Astrocyte (in vitro differentiated cells and primary cell): ENCODE measurements around the gene AXL. TPM values are rescaled to one million over a fixed set of nuclear protein-coding genes. Genes with fewer than 3 reads are reported as not detected.
A peak's percentile ranks its signal among the peaks of the same experiment; 100 is the strongest.

ENCODE experiments used
- DNase-seq: peaks from one replicate; pipeline ENCODE4 v3.0.0-alpha.2; 2010; ENCODE audit warnings: low read depth
- FAIRE-seq: peaks from 2 replicates; lab custom pipeline; 2011; peaks lifted over from hg19 to GRCh38; lab: Jason Lieb, UNC
- H2AFZ ChIP-seq: 2 replicates; pipeline ENCODE4 v1.6.0; 2012; ENCODE audit warnings: low read depth, low read length, inconsistent platforms
- H3K27ac ChIP-seq: 2 replicates; pipeline ENCODE4 v1.5.1; 2011; ENCODE audit warnings: low read depth, low read length, inconsistent platforms
- H3K27me3 ChIP-seq: 2 replicates; pipeline ENCODE4 v1.6.0; 2011; ENCODE audit warnings: low read length, inconsistent platforms; ENCODE audit not compliant: insufficient read depth
- H3K36me3 ChIP-seq: 2 replicates; pipeline ENCODE4 v1.5.1; 2011; ENCODE audit warnings: low read length, inconsistent platforms; ENCODE audit not compliant: insufficient read depth
- H3K4me1 ChIP-seq: 2 replicates; pipeline ENCODE4 v1.5.1; 2011; ENCODE audit warnings: low read length, inconsistent platforms; ENCODE audit not compliant: insufficient read depth
- H3K4me2 ChIP-seq: 2 replicates; pipeline ENCODE4 v1.6.0; 2012; ENCODE audit warnings: low read length, inconsistent platforms
- H3K4me3 ChIP-seq: 2 replicates; pipeline ENCODE4 v1.5.1; 2011; ENCODE audit warnings: low read depth, mild to moderate bottlenecking, low read length, inconsistent platforms; ENCODE audit not compliant: insufficient read depth
- H3K79me2 ChIP-seq: 2 replicates; pipeline ENCODE4 v1.6.0; 2012; ENCODE audit warnings: mild to moderate bottlenecking, low read length, inconsistent platforms; ENCODE audit not compliant: insufficient read depth
- H3K9ac ChIP-seq: 2 replicates; pipeline ENCODE4 v1.6.0; 2012; ENCODE audit warnings: mild to moderate bottlenecking, low read length, inconsistent platforms
- H3K9me3 ChIP-seq: 2 replicates; pipeline ENCODE4 v1.5.1; 2012; ENCODE audit warnings: low read depth, mild to moderate bottlenecking, low read length, inconsistent platforms; ENCODE audit not compliant: insufficient read depth
- H4K20me1 ChIP-seq: 2 replicates; pipeline ENCODE4 v1.6.0; 2012; ENCODE audit warnings: low read length, inconsistent platforms; ENCODE audit not compliant: insufficient read depth
- H3K27ac Mint-ChIP-seq: one replicate; pipeline ENCODE4 v1.8.0; 2021; ENCODE audit warnings: mild to moderate bottlenecking, mixed read lengths; ENCODE audit not compliant: unreplicated experiment
- H3K27me3 Mint-ChIP-seq: one replicate; pipeline ENCODE4 v1.8.0; 2021; ENCODE audit warnings: low read depth, mixed read lengths; ENCODE audit not compliant: unreplicated experiment
- H3K36me3 Mint-ChIP-seq: one replicate; pipeline ENCODE4 v1.8.0; 2021; ENCODE audit warnings: low read depth, mixed read lengths; ENCODE audit not compliant: unreplicated experiment
- H3K4me1 Mint-ChIP-seq: one replicate; pipeline ENCODE4 v1.8.0; 2021; ENCODE audit warnings: low read depth, mixed read lengths; ENCODE audit not compliant: unreplicated experiment
- H3K4me3 Mint-ChIP-seq: one replicate; pipeline ENCODE4 v1.8.0; 2021; ENCODE audit warnings: mild to moderate bottlenecking, moderate library complexity, mixed read lengths; ENCODE audit not compliant: unreplicated experiment
- H3K9me3 Mint-ChIP-seq: one replicate; pipeline ENCODE4 v1.8.0; 2021; ENCODE audit warnings: mild to moderate bottlenecking, mixed read lengths; ENCODE audit not compliant: unreplicated experiment
- CTCF ChIP-seq: IDR thresholded peaks from 2 replicates; pipeline ENCODE4 v1.5.1; 2011; ENCODE audit warnings: low read depth, mild to moderate bottlenecking, inconsistent platforms, low read length, moderate library complexity; ENCODE audit not compliant: insufficient read depth
- EZH2 ChIP-seq: IDR thresholded peaks from 2 replicates; pipeline ENCODE4 v1.6.1; 2012; ENCODE audit warnings: mild to moderate bottlenecking, low read length, inconsistent platforms; ENCODE audit not compliant: insufficient read depth
- total RNA-seq: library from RNA; stranded (reverse); gene quantifications from 2 replicates; pipeline ENCODE4 v1.2.1, GENCODE V29; 2021

The AXL gene
- total RNA-seq, 1 donor from 2014 or later, result 156 TPM

GRCh38 chr19:41217741-41218140 is 1.3 kb upstream of the AXL start:
- H3K9me3 Mint-ChIP-seq, result peaks cover 4% of the 10 kb centered on the region
- peaks cover 23% of the 10 kb centered on the region for H3K4me1 Mint-ChIP-seq
- peaks cover 11% of the 10 kb centered on the region for H3K36me3 Mint-ChIP-seq
- H3K27me3 Mint-ChIP-seq, result peaks cover 4% of the 10 kb centered on the region
- Histone ChIP-seq H3K4me1 (peaks cover 24% of the 10 kb centered on the region), H3K36me3 (peaks cover 13% of the 10 kb centered on the region), H3K4me2 (no peak overlapping the region), H3K27ac (no peak overlapping the region), H3K9ac (no peak overlapping the region), H3K9me3 (no peaks in the 10 kb centered on the region), H3K4me3 (no peak overlapping the region), H3K27me3 (no peaks in the 10 kb centered on the region), H3K79me2 (peaks cover 37% of the 10 kb centered on the region), H4K20me1 (no peaks in the 10 kb centered on the region), H2AFZ (no peak overlapping the region)
- TF ChIP-seq CTCF (no peak), EZH2 (no peak)
- H3K4me3 Mint-ChIP-seq, result peak overlapping the region; percentile 62
- H3K27ac Mint-ChIP-seq, result peak overlapping the region; percentile 82
- DNase-seq (no peak), FAIRE-seq (no peak)

- TF ChIP-seq EZH2, result no peak
- Histone ChIP-seq H3K27me3 (no peaks in the 10 kb centered on the region), H4K20me1 (no peaks in the 10 kb centered on the region), H3K4me2 (peak overlapping the region; percentile 100), H3K79me2 (peaks cover 39% of the 10 kb centered on the region), H3K9me3 (no peaks in the 10 kb centered on the region), H3K9ac (peak overlapping the region; percentile 100), H2AFZ (peak overlapping the region; percentile 64), H3K4me3 (no peak overlapping the region), H3K27ac (peak overlapping the region; percentile 93), H3K4me1 (peaks cover 29% of the 10 kb centered on the region), H3K36me3 (peaks cover 13% of the 10 kb centered on the region)
- DNase-seq (no peak), FAIRE-seq (no peak)
- peaks cover 11% of the 10 kb centered on the region for H3K36me3 Mint-ChIP-seq
- peak overlapping the region; percentile 66 for H3K27ac Mint-ChIP-seq
- peak overlapping the region; percentile 92 for H3K4me3 Mint-ChIP-seq
- peaks cover 4% of the 10 kb centered on the region for H3K27me3 Mint-ChIP-seq
- peaks cover 4% of the 10 kb centered on the region for H3K9me3 Mint-ChIP-seq
- H3K4me1 Mint-ChIP-seq, result peaks cover 26% of the 10 kb centered on the region
These were observed 791 bp upstream of the AXL start for GRCh38 chr19:41218249-41218614.

GRCh38 chr19:41219924-41220567 is 1.0 kb downstream of the AXL start:
- Mint-ChIP-seq H3K4me1 (peaks cover 41% of the 10 kb centered on the region), H3K4me3 (peak overlapping the region; percentile 92), H3K27me3 (no peaks in the 10 kb centered on the region), H3K36me3 (peaks cover 14% of the 10 kb centered on the region), H3K9me3 (no peaks in the 10 kb centered on the region), H3K27ac (peak overlapping the region; percentile 70)
- TF ChIP-seq EZH2 (no peak), CTCF (no peak)
- Histone ChIP-seq H3K4me1 (peaks cover 47% of the 10 kb centered on the region), H3K9me3 (no peaks in the 10 kb centered on the region), H3K79me2 (peaks cover 54% of the 10 kb centered on the region), H3K9ac (peak overlapping the region; percentile 100), H3K4me3 (peak overlapping the region; percentile 98), H4K20me1 (peaks cover 2% of the 10 kb centered on the region), H3K4me2 (peak overlapping the region; percentile 100), H2AFZ (no peak overlapping the region), H3K27me3 (no peaks in the 10 kb centered on the region), H3K36me3 (peaks cover 18% of the 10 kb centered on the region), H3K27ac (peak overlapping the region; percentile 93)
- FAIRE-seq (no peak), DNase-seq (peak; percentile 43)
